ENCODE results near the gene IL34.
"Not testable (repeated sequence)": the region's sequence is repeated elsewhere in the genome, so short reads cannot be mapped to it uniquely, and the experiment has no call there.

The IL34 gene

GRCh38 chr16:70661534-70661917 is 15.2 kb downstream of the IL34 start:
- Histone ChIP-seq H3K27ac (ENCODE audit: low read length) (no peak overlapping the region), H3K4me1 (ENCODE audit: insufficient read depth, low read length) (peaks cover 4% of the 10 kb centered on the region; the same call in 1 of the 2 replicates), H3K9ac (ENCODE audit: low read depth, low read length) (no peak overlapping the region), H3K9me3 (ENCODE audit: insufficient read depth, low read depth, low read length) (no peaks in the 10 kb centered on the region), H3K4me3 (ENCODE audit: low read length) (no peak overlapping the region), H3K27me3 (ENCODE audit: insufficient read depth, low read length) (no peaks in the 10 kb centered on the region), H3K36me3 (ENCODE audit: insufficient read depth, low read depth, low read length) (peaks cover 11% of the 10 kb centered on the region)

- H3K9me3 ChIP-seq (ENCODE audit: insufficient read depth, low read depth, low read length): no peaks in the 10 kb centered on the region
- peaks cover 4% of the 10 kb centered on the region; the same call in 1 of the 2 replicates for H3K4me1 ChIP-seq (ENCODE audit: insufficient read depth, low read length)
- H3K36me3 ChIP-seq (ENCODE audit: insufficient read depth, low read depth, low read length): peaks cover 15% of the 10 kb centered on the region
- no peaks in the 10 kb centered on the region for H3K27me3 ChIP-seq (ENCODE audit: insufficient read depth, low read length)
- H3K9ac ChIP-seq (ENCODE audit: low read depth, low read length): no peak overlapping the region
- no peak overlapping the region for H3K4me3 ChIP-seq (ENCODE audit: low read length)
- no peak overlapping the region for H3K27ac ChIP-seq (ENCODE audit: low read length)
Observed at GRCh38 chr16:70661918-70662641, 15.7 kb downstream of the IL34 start.

- H3K4me1 ChIP-seq (ENCODE audit: insufficient read depth, low read length): peaks cover 4% of the 10 kb centered on the region; the same call in 1 of the 2 replicates
Observed at GRCh38 chr16:70662991-70663523, 16.7 kb downstream of the IL34 start.

GRCh38 chr16:70663524-70664324 is 17.4 kb downstream of the IL34 start:
- H3K27ac ChIP-seq (ENCODE audit: low read length): no peak overlapping the region
- no peaks in the 10 kb centered on the region for H3K27me3 ChIP-seq (ENCODE audit: insufficient read depth, low read length)
- H3K36me3 ChIP-seq (ENCODE audit: insufficient read depth, low read depth, low read length): peaks cover 24% of the 10 kb centered on the region
- H3K9me3 ChIP-seq (ENCODE audit: insufficient read depth, low read depth, low read length): peaks cover 2% of the 10 kb centered on the region; the same call in 1 of the 2 replicates
- H3K9ac ChIP-seq (ENCODE audit: low read depth, low read length): no peak overlapping the region
- H3K4me1 ChIP-seq (ENCODE audit: insufficient read depth, low read length): peaks cover 4% of the 10 kb centered on the region; the same call in 1 of the 2 replicates
- H3K4me3 ChIP-seq (ENCODE audit: low read length): no peak overlapping the region

More at GRCh38 chr16:70662991-70663523, 16.7 kb downstream of the IL34 start:
- Histone ChIP-seq H3K9me3 (ENCODE audit: insufficient read depth, low read depth, low read length) (no peaks in the 10 kb centered on the region), H3K36me3 (ENCODE audit: insufficient read depth, low read depth, low read length) (peaks cover 17% of the 10 kb centered on the region), H3K27me3 (ENCODE audit: insufficient read depth, low read length) (no peaks in the 10 kb centered on the region), H3K4me3 (ENCODE audit: low read length) (no peak overlapping the region), H3K9ac (ENCODE audit: low read depth, low read length) (no peak overlapping the region), H3K27ac (ENCODE audit: low read length) (no peak overlapping the region)

- H3K4me3 ChIP-seq (ENCODE audit: low read length): no peak overlapping the region
- no peak overlapping the region for H3K27ac ChIP-seq (ENCODE audit: low read length)
- H3K4me1 ChIP-seq (ENCODE audit: insufficient read depth, low read length): peaks cover 4% of the 10 kb centered on the region; the same call in 1 of the 2 replicates
- peaks cover 4% of the 10 kb centered on the region; the same call in 1 of the 2 replicates for H3K9me3 ChIP-seq (ENCODE audit: insufficient read depth, low read depth, low read length)
- no peaks in the 10 kb centered on the region for H3K27me3 ChIP-seq (ENCODE audit: insufficient read depth, low read length)
- H3K36me3 ChIP-seq (ENCODE audit: insufficient read depth, low read depth, low read length): peaks cover 30% of the 10 kb centered on the region
- no peak overlapping the region for H3K9ac ChIP-seq (ENCODE audit: low read depth, low read length)
Observed at GRCh38 chr16:70664325-70665112, 18.2 kb downstream of the IL34 start.

- Histone ChIP-seq H3K27me3 (ENCODE audit: insufficient read depth, low read length) (no peaks in the 10 kb centered on the region), H3K36me3 (ENCODE audit: insufficient read depth, low read depth, low read length) (peaks cover 36% of the 10 kb centered on the region), H3K9me3 (ENCODE audit: insufficient read depth, low read depth, low read length) (peaks cover 4% of the 10 kb centered on the region; the same call in 1 of the 2 replicates), H3K27ac (ENCODE audit: low read length) (no peak overlapping the region), H3K4me1 (ENCODE audit: insufficient read depth, low read length) (peaks cover 3% of the 10 kb centered on the region; the same call in 1 of the 2 replicates), H3K4me3 (ENCODE audit: low read length) (no peak overlapping the region), H3K9ac (ENCODE audit: low read depth, low read length) (no peak overlapping the region)
Observed at GRCh38 chr16:70665113-70665694, 18.8 kb downstream of the IL34 start.

- H3K9me3 ChIP-seq (ENCODE audit: insufficient read depth, low read depth, low read length): peaks cover 4% of the 10 kb centered on the region; the same call in 1 of the 2 replicates
- H3K36me3 ChIP-seq (ENCODE audit: insufficient read depth, low read depth, low read length): peaks cover 43% of the 10 kb centered on the region
- no peak overlapping the region for H3K9ac ChIP-seq (ENCODE audit: low read depth, low read length)
- no peaks in the 10 kb centered on the region for H3K4me1 ChIP-seq (ENCODE audit: insufficient read depth, low read length)
- H3K27me3 ChIP-seq (ENCODE audit: insufficient read depth, low read length): no peaks in the 10 kb centered on the region
- no peak overlapping the region for H3K27ac ChIP-seq (ENCODE audit: low read length)
- no peak overlapping the region for H3K4me3 ChIP-seq (ENCODE audit: low read length)
Observed at GRCh38 chr16:70665806-70666735, 19.7 kb downstream of the IL34 start.

- H3K9me3 ChIP-seq (ENCODE audit: insufficient read depth, low read depth, low read length): peaks cover 4% of the 10 kb centered on the region; the same call in 1 of the 2 replicates
- no peak overlapping the region for H3K27ac ChIP-seq (ENCODE audit: low read length)
- no peak overlapping the region for H3K9ac ChIP-seq (ENCODE audit: low read depth, low read length)
- no peaks in the 10 kb centered on the region for H3K4me1 ChIP-seq (ENCODE audit: insufficient read depth, low read length)
- H3K4me3 ChIP-seq (ENCODE audit: low read length): no peak overlapping the region
- no peaks in the 10 kb centered on the region for H3K27me3 ChIP-seq (ENCODE audit: insufficient read depth, low read length)
- peaks cover 65% of the 10 kb centered on the region for H3K36me3 ChIP-seq (ENCODE audit: insufficient read depth, low read depth, low read length)
Observed at GRCh38 chr16:70670175-70670574, 23.8 kb downstream of the IL34 start.

- H3K36me3 ChIP-seq (ENCODE audit: insufficient read depth, low read depth, low read length): peaks cover 60% of the 10 kb centered on the region
- not testable (repeated sequence) for H3K27me3 ChIP-seq (ENCODE audit: insufficient read depth, low read length); H3K27ac ChIP-seq (ENCODE audit: low read length); H3K9ac ChIP-seq (ENCODE audit: low read depth, low read length); H3K9me3 ChIP-seq (ENCODE audit: insufficient read depth, low read depth, low read length); H3K4me1 ChIP-seq (ENCODE audit: insufficient read depth, low read length); H3K4me3 ChIP-seq (ENCODE audit: low read length)
Observed at GRCh38 chr16:70670938-70671337, 24.6 kb downstream of the IL34 start.

- Histone ChIP-seq H3K9me3 (ENCODE audit: insufficient read depth, low read depth, low read length) (no peaks in the 10 kb centered on the region), H3K4me1 (ENCODE audit: insufficient read depth, low read length) (no peaks in the 10 kb centered on the region), H3K9ac (ENCODE audit: low read depth, low read length) (no peak overlapping the region), H3K27ac (ENCODE audit: low read length) (no peak overlapping the region), H3K36me3 (ENCODE audit: insufficient read depth, low read depth, low read length) (peaks cover 57% of the 10 kb centered on the region), H3K4me3 (ENCODE audit: low read length) (no peak overlapping the region), H3K27me3 (ENCODE audit: insufficient read depth, low read length) (no peaks in the 10 kb centered on the region)
Observed at GRCh38 chr16:70674221-70675014, 28.1 kb downstream of the IL34 start.

Data from iPS-20b (cell line).